Lower leg skin (tissue), 4 donors: ENCODE results near the gene ANK3. TPM values are rescaled to one million over a fixed set of nuclear protein-coding genes. Genes with fewer than 3 reads are reported as not detected.

Source experiments
- DNase-seq, 2 donors: peaks; one replicate each; pipeline ENCODE4 v3.0.0-alpha.2; 2019; ENCODE audit warnings: low spot score in 2 of 2
- H3K4me3 ChIP-seq: fragments of 200-600 bp; sonication (generic); 2 replicates; pipeline ENCODE4 v1.5.1; 2017; ENCODE audit warnings: mild to moderate bottlenecking, low read depth; ENCODE audit not compliant: poor library complexity, severe bottlenecking
- POLR2A ChIP-seq, 2 donors: fragments of 450-650 bp; IDR thresholded peaks; one replicate each; pipeline ENCODE4 v1.6.1; 2016 to 2017; ENCODE audit warnings: antibody characterized with exemption in 2 of 2, mild to moderate bottlenecking in 1 of 2, moderate library complexity in 1 of 2
- WGBS, 2 donors: methylation state at CpG; one replicate each; pipeline ENCODE4 v1.1.5; 2018; 5-methylcytosine and 5-hydroxymethylcytosine counted together
- intact Hi-C: fragments of 100-400 bp; cut with DNase I; formaldehyde crosslinking; loops from one replicate; pipeline ENCODE4 v1.15.0; 2023; ENCODE audit warnings: low total_unique reads
- total RNA-seq, 4 donors: library from RNA; depleted of rRNA; stranded (reverse); fragments of >200 nt; gene quantifications; one replicate each; pipeline ENCODE4 v1.1.0, GENCODE V29; 2016
- TF ChIP-seq, protein P1 (sequence below), 3 donors: fragments of 450-650 bp; IDR thresholded peaks; one replicate each; pipeline ENCODE4 v1.5.1; 2016; ENCODE audit warnings: antibody characterized with exemption in 3 of 3, mild to moderate bottlenecking in 3 of 3, moderate library complexity in 2 of 3

Gene ANK3
- total RNA-seq, 4 donors from 2014 or later: 76.2 to 107 (median 91.5) TPM

DNA sequence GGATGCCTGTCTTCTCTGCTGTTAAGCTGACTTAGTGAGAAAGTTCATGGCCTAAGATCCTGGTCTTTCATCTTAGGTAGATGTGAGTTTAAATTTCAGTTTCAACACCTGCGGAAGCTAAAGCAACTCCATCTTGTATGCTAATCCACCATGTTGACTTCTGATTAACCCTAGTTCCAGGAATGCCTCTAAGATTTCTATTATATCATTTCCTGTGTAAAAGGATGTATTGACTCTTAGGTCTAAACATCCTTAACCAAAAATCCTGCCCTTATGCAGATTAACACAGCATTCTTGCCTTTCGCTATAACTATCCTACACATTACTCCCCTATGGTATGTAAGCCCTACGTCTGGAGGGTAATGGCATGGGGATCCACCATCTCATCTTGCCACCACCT is 388.9 kb downstream of the ANK3 start:
- intact Hi-C loops: no loop called here
- H3K4me3 ChIP-seq: no peak overlapping the region
- 95 to 97% methylated on average over 3 of the region's 3 CpGs for WGBS, 2 donors
- no peak for DNase-seq
- TF ChIP-seq POLR2A (IDR thresholded peaks at IDR 0.05): no peak
- TF ChIP-seq, protein P1, sequence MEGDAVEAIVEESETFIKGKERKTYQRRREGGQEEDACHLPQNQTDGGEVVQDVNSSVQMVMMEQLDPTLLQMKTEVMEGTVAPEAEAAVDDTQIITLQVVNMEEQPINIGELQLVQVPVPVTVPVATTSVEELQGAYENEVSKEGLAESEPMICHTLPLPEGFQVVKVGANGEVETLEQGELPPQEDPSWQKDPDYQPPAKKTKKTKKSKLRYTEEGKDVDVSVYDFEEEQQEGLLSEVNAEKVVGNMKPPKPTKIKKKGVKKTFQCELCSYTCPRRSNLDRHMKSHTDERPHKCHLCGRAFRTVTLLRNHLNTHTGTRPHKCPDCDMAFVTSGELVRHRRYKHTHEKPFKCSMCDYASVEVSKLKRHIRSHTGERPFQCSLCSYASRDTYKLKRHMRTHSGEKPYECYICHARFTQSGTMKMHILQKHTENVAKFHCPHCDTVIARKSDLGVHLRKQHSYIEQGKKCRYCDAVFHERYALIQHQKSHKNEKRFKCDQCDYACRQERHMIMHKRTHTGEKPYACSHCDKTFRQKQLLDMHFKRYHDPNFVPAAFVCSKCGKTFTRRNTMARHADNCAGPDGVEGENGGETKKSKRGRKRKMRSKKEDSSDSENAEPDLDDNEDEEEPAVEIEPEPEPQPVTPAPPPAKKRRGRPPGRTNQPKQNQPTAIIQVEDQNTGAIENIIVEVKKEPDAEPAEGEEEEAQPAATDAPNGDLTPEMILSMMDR (IDR thresholded peaks at IDR 0.05): no peak

DNA sequence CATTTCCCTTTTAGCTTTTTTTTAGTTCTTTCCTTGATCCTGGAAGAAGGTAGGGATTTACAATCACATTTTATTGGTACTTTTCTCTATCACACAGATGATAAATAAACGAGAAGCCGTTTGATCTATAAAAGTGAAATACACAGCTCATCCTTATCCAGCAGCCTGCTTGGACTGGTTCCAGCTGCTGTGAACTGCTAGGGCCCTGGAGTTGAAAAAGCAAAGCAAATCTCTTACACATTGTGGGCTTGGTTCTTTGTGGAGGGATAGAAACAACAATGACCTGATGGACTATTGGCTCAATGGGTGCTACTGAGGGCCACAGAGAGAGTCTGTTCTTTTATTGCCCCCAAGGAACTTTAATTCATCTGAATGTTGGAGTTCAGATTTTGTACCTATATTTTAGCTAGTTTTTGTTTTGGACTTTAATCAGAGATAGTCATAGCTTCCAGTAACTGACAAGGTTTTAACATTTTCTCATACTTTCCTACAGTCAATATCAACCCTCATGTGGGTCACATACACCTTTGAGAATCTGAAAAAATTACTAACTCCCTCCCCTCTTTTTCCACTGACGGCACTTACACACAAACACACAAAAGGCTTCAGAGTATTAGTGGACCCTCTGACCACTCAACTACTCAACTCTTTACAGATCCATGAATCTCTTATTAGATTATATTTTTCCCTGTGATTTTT is 391.7 kb downstream of the ANK3 start:
- H3K4me3 ChIP-seq: no peak overlapping the region
- WGBS, 2 donors: 66% methylated on average over 3 of the region's 3 CpGs
- DNase-seq: no peak
- intact Hi-C loops: no loop called here
- TF ChIP-seq, protein P1 (IDR thresholded peaks at IDR 0.05): no peak
- TF ChIP-seq POLR2A (IDR thresholded peaks at IDR 0.05): no peak

DNA sequence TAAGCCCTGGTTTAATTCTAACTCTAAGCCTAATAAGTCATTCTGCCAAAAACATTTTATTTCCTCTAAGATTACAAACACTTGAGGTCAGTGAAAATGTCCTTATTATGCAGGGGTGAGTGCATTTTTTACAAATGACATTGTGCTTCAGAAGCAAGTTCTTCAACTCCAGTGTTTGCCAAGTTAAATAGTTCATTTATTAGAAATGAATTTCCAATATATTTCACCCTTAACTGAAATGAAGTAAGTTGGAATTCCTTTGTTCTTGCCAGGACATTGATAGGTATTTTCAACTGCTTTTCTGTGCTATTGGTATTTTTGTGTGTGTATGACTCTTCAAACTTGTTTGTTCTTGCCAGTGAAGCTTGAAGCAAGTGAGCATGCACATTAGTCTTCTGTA is 393.8 kb downstream of the ANK3 start:
- intact Hi-C loops: no loop called here
- no peak for DNase-seq
- H3K4me3 ChIP-seq: no peak overlapping the region
- TF ChIP-seq POLR2A (IDR thresholded peaks at IDR 0.05): no peak
- TF ChIP-seq, protein P1 (IDR thresholded peaks at IDR 0.05): no peak

DNA sequence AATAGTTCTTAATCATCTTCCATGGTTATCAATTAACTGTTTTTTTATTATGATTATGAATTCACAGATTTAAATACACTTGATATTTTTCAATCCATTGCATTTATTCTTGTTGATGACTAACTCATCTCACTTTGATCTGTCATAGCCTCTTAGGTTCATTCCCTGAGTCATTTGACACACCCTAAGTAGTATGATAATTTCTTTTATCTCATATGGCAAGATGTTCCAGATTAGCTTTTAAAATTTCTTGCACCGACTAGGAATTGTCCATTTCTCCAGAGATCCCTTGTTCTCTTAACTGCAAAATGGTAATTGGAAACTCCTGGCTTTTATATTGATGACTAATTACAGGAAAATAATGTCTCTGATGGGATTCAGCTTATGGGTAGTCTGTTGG is 395.7 kb downstream of the ANK3 start:
- no peak overlapping the region for H3K4me3 ChIP-seq
- intact Hi-C loops: no loop called here
- 17 to 27% methylated on average over 1 of the region's 1 CpG for WGBS, 2 donors
- TF ChIP-seq POLR2A (IDR thresholded peaks at IDR 0.05): no peak
- TF ChIP-seq, protein P1 (IDR thresholded peaks at IDR 0.05): no peak
- DNase-seq: no peak

DNA sequence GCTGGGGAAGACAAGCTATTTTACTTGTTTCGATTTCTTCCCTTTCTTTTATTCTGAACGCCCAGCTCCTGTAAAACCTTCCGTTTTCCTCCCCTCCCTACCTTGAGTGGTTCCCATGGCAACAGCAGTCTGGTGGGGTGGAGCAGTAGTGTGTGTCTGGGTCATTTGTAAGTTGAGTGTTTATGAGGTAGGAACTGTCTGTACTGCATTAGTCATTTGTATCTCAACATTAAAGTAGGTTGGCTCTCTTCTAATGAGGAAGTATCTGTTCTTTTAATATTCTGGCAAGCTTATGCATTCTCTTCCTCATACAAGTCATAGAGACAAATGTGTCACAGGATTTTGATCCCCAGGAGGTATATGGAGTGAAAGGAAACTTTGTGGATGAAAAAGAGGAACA is 398.0 kb downstream of the ANK3 start:
- no peak overlapping the region for H3K4me3 ChIP-seq
- DNase-seq: peak in 1 of 2 donors; percentile 81
- no peak for TF ChIP-seq POLR2A (IDR thresholded peaks at IDR 0.05)
- TF ChIP-seq, protein P1 (IDR thresholded peaks at IDR 0.05): no peak
- intact Hi-C loops: no loop called here
- WGBS, 2 donors: 8 to 11% methylated on average over 3 of the region's 3 CpGs

DNA sequence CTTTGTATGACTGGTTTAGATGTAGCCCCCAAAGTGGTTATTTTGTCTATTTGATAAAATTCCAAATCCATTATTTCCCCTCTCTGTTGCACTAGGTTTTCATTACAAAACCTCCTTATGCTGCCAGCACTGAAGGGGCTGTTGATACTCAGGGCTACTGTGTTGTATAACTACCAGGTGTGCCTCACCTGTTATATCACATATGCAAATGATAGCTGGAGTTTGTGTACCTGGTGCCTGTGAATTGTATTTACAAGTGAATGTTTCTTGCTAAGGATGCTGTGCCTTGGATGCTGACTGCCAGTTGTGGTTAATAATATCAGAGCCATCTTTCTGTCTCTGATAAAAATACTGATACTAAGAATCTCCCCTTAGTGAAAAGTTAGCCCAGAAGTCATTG is 398.6 kb downstream of the ANK3 start:
- intact Hi-C loops: no loop called here
- no peak for DNase-seq
- H3K4me3 ChIP-seq: no peak overlapping the region
- TF ChIP-seq, protein P1 (IDR thresholded peaks at IDR 0.05): no peak
- no peak for TF ChIP-seq POLR2A (IDR thresholded peaks at IDR 0.05)
